ENCODE data around the gene CZIB.
A peak's percentile ranks its signal among the peaks of the same experiment; 100 is the strongest.

Gene CZIB

DNA sequence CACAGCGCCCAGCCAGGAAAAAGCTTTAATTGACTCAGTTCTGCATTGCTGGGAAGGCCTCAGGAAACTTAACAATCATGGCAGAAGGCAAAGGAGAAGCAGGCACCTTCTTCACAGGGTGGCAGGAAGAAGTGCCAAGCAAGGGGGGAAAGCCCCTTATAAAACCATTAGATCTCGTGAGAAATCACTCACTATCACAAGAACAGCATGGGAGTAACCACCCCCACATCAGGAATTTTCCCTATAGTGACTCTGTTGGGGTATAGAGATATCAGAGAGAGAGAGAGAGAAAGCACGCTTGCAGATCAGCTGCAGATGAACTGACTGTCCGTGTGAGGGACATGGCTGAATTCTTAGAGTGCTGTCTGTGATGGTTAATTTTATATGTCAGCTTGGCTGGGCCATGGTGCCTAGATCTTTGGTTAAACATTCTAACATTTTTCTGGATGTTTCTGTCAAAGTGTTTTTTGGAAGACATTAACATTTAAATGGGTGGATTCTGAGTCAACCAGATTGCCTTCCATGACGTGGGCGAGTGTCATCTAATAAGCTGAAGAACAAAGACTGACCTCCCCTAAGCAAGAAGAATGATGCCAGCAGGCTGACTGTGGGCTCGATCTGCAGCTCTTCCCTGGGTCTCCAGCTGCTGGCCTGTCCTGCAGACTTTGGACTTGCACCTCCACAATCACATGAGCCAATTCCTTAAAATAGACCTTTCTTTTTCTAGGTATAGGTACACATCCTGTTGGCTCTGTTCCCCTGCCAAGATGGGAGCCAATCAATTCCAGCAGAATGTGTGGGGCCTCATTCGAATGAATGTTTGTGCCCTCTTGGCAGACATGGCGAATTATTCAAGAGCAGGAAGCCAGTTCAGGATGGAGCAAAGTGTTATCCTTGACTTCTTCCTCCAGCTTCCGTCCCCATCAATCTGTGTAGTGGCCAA is 45.2 kb downstream of the CZIB start:
- H3K4me3 ChIP-seq (ENCODE audit: low read depth, low read length) = no peak overlapping the region
- DNase-seq (ENCODE audit: low read depth) = no peak
- TF ChIP-seq MYC (IDR thresholded peaks at IDR 0.05; ENCODE audit: low read depth, low read length) (no peak), POLR2A (IDR thresholded peaks at IDR 0.05; ENCODE audit: extremely low read depth, insufficient read length) (no peak), MAX (IDR thresholded peaks at IDR 0.05; ENCODE audit: low read depth, low read length) (no peak), CTCF (IDR thresholded peaks at IDR 0.05; ENCODE audit: low read depth, low read length) (no peak)

- peak; percentile 20 for DNase-seq (ENCODE audit: low read depth)
- TF ChIP-seq MAX (IDR thresholded peaks at IDR 0.05; ENCODE audit: low read depth, low read length) (no peak), CTCF (IDR thresholded peaks at IDR 0.05; ENCODE audit: low read depth, low read length) (peak; percentile 4)
- H3K4me3 ChIP-seq (ENCODE audit: low read depth, low read length) = no peak overlapping the region
These were observed 47.9 kb downstream of the CZIB start for GRCh38 chr1:53172426-53173128.

DNA sequence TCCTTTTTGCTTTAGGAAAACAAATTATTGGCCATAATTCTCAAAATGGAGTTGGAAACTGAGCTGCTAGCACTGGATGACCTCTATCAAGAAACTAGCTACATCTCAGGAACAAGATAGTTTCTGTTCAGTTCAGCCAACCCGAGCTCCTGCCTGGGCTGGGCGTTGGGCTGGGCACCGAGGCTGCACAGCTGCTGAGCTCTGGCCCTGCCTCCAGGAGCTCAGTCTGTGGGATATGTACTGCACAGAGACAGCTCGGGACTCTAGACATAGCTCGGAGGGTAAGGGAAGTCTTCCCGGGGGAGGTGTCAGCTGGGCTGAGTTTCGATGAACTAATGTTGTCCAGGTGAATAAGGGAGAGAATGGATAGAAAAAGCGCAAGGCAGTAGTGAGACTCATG is 53.5 kb downstream of the CZIB start:
- DNase-seq (ENCODE audit: low read depth) = no peak
- H3K4me3 ChIP-seq (ENCODE audit: low read depth, low read length) = no peak overlapping the region
- TF ChIP-seq CTCF (IDR thresholded peaks at IDR 0.05; ENCODE audit: low read depth, low read length) (no peak), MAX (IDR thresholded peaks at IDR 0.05; ENCODE audit: low read depth, low read length) (no peak), POLR2A (IDR thresholded peaks at IDR 0.05; ENCODE audit: extremely low read depth, insufficient read length) (no peak), MYC (IDR thresholded peaks at IDR 0.05; ENCODE audit: low read depth, low read length) (no peak)

GRCh38 chr1:53166366-53166765 is 54.1 kb downstream of the CZIB start:
- no peak for TF ChIP-seq POLR2A (IDR thresholded peaks at IDR 0.05; ENCODE audit: extremely low read depth, insufficient read length)
- TF ChIP-seq MYC (IDR thresholded peaks at IDR 0.05; ENCODE audit: low read depth, low read length) = no peak
- TF ChIP-seq MAX (IDR thresholded peaks at IDR 0.05; ENCODE audit: low read depth, low read length) = no peak
- no peak for TF ChIP-seq CTCF (IDR thresholded peaks at IDR 0.05; ENCODE audit: low read depth, low read length)
- DNase-seq (ENCODE audit: low read depth) = no peak
- H3K4me3 ChIP-seq (ENCODE audit: low read depth, low read length) = no peak overlapping the region

GRCh38 chr1:53165408-53165961 is 54.9 kb downstream of the CZIB start:
- H3K4me3 ChIP-seq (ENCODE audit: low read depth, low read length) = no peak overlapping the region
- no peak for TF ChIP-seq CTCF (IDR thresholded peaks at IDR 0.05; ENCODE audit: low read depth, low read length)

More at GRCh38 chr1:53165408-53165961, 54.9 kb downstream of the CZIB start:
- no peak for DNase-seq (ENCODE audit: low read depth)

Measured in NB4 (cell line).